Skeletal muscle tissue (tissue), 4 donors: ENCODE data around the gene TBC1D10A. TPM values are rescaled to one million over a fixed set of nuclear protein-coding genes. Genes with fewer than 3 reads are reported as not detected.

Source experiments
- H3K27ac ChIP-seq: one replicate; pipeline ENCODE4 v1.7.0; 2013; ENCODE audit warnings: mild to moderate bottlenecking, low read depth, low read length, inconsistent platforms
- H3K27me3 ChIP-seq, 3 donors: one replicate each; pipeline ENCODE4 v1.7.0; 2013; ENCODE audit warnings: low read length in 3 of 3; ENCODE audit not compliant: control insufficient read depth in 3 of 3, insufficient read depth in 3 of 3
- H3K36me3 ChIP-seq, 3 donors: one replicate each; pipeline ENCODE4 v1.7.0; 2013; ENCODE audit warnings: low read length in 3 of 3; ENCODE audit not compliant: control insufficient read depth in 3 of 3, insufficient read depth in 3 of 3
- H3K4me1 ChIP-seq, 3 donors: one replicate each; pipeline ENCODE4 v1.7.0; 2013; ENCODE audit warnings: low read length in 3 of 3, mild to moderate bottlenecking in 3 of 3; ENCODE audit not compliant: control insufficient read depth in 3 of 3, insufficient read depth in 3 of 3
- H3K4me3 ChIP-seq, 3 donors: one replicate each; pipeline ENCODE4 v1.7.0; 2013; ENCODE audit warnings: low read length in 3 of 3
- H3K9ac ChIP-seq, 3 donors: one replicate each; pipeline ENCODE4 v1.7.0; 2013; ENCODE audit warnings: low read length in 3 of 3, mild to moderate bottlenecking in 3 of 3, moderate library complexity in 2 of 3, low read depth in 1 of 3
- H3K9me3 ChIP-seq, 3 donors: one replicate each; pipeline ENCODE4 v1.7.0; 2013; ENCODE audit warnings: low read length in 3 of 3; ENCODE audit not compliant: control insufficient read depth in 3 of 3
- total RNA-seq: library from RNA; depleted of rRNA; stranded (reverse); fragments of >200 nt; gene quantifications from one replicate; pipeline ENCODE4 v1.2.3, GENCODE V29; 2014
- donor health status: Osteomylitis.

Gene TBC1D10A
- total RNA-seq, 1 donor from 2014 or later = 7.3 TPM

- Histone ChIP-seq H3K27me3 (peaks cover 4 to 15% (median 8%) of the 10 kb centered on the region in 3 donors), H3K9ac (no peak overlapping the region), H3K27ac (no peak overlapping the region), H3K36me3 (no peaks in the 10 kb centered on the region), H3K4me1 (peaks cover 0 to 4% (median 3%) of the 10 kb centered on the region in 3 donors), H3K4me3 (no peak overlapping the region), H3K9me3 (no peaks in the 10 kb centered on the region)
Measured at GRCh38 chr22:30272781-30273601, 53.8 kb downstream of the TBC1D10A start.

- Histone ChIP-seq H3K9me3 (no peaks in the 10 kb centered on the region), H3K4me1 (no peaks in the 10 kb centered on the region), H3K27me3 (peaks cover 4 to 14% (median 8%) of the 10 kb centered on the region in 3 donors), H3K9ac (no peak overlapping the region), H3K36me3 (no peaks in the 10 kb centered on the region), H3K4me3 (no peak overlapping the region), H3K27ac (no peak overlapping the region)
Measured at GRCh38 chr22:30270832-30271231, 55.9 kb downstream of the TBC1D10A start.

- H3K27me3 ChIP-seq = peaks cover 0 to 11% (median 9%) of the 10 kb centered on the region in 3 donors
- H3K4me1 ChIP-seq = peaks cover 0 to 8% (median 0%) of the 10 kb centered on the region in 3 donors
- H3K9ac ChIP-seq = no peak overlapping the region
- H3K9me3 ChIP-seq = no peaks in the 10 kb centered on the region
- H3K36me3 ChIP-seq = no peaks in the 10 kb centered on the region
- H3K27ac ChIP-seq = no peak overlapping the region
- no peak overlapping the region for H3K4me3 ChIP-seq
Measured at GRCh38 chr22:30268331-30268730, 58.4 kb downstream of the TBC1D10A start.

GRCh38 chr22:30267382-30268302 is 59.1 kb downstream of the TBC1D10A start:
- Histone ChIP-seq H3K4me3 (no peak overlapping the region), H3K4me1 (peaks cover 0 to 12% (median 2%) of the 10 kb centered on the region in 3 donors), H3K27me3 (peaks cover 0 to 12% (median 11%) of the 10 kb centered on the region in 3 donors), H3K36me3 (no peaks in the 10 kb centered on the region), H3K9ac (no peak overlapping the region), H3K27ac (peak overlapping the region; percentile 51), H3K9me3 (no peaks in the 10 kb centered on the region)

GRCh38 chr22:30266445-30267381 is 60.0 kb downstream of the TBC1D10A start, which contains the start of gene OSM:
Gene OSM (minus strand): TSS chr22:30266851. CDS start chr22:30266799, 52 bp downstream.
- peaks cover 0 to 14% (median 13%) of the 10 kb centered on the region in 3 donors for H3K27me3 ChIP-seq
- H3K9ac ChIP-seq = peak within 1 kb of the TSS in 2 of 3 donors; percentile 16 to 32
- H3K4me1 ChIP-seq = peaks cover 0 to 12% (median 2%) of the 10 kb centered on the region in 3 donors
- H3K4me3 ChIP-seq = peak within 1 kb of the TSS in 2 of 3 donors; percentile 23 to 40
- H3K27ac ChIP-seq = peak within 1 kb of the TSS; percentile 51
- H3K36me3 ChIP-seq = no peaks in the 10 kb centered on the region
- no peaks in the 10 kb centered on the region for H3K9me3 ChIP-seq

- Histone ChIP-seq H3K36me3 (no peaks in the 10 kb centered on the region), H3K9me3 (no peaks in the 10 kb centered on the region), H3K4me1 (peaks cover 0 to 12% (median 2%) of the 10 kb centered on the region in 3 donors), H3K4me3 (peak overlapping the region in 2 of 3 donors; percentile 23 to 40), H3K27ac (peak overlapping the region; percentile 51), H3K9ac (peak overlapping the region in 1 of 3 donors; percentile 23), H3K27me3 (peaks cover 0 to 18% (median 14%) of the 10 kb centered on the region in 3 donors)
Measured at GRCh38 chr22:30265823-30266444, 60.8 kb downstream of the TBC1D10A start.

GRCh38 chr22:30265131-30265720 is 61.5 kb downstream of the TBC1D10A start:
- Histone ChIP-seq H3K4me3 (no peak overlapping the region), H3K9me3 (no peaks in the 10 kb centered on the region), H3K4me1 (peaks cover 0 to 12% (median 2%) of the 10 kb centered on the region in 3 donors), H3K27ac (no peak overlapping the region), H3K36me3 (no peaks in the 10 kb centered on the region), H3K9ac (no peak overlapping the region), H3K27me3 (peaks cover 0 to 19% (median 14%) of the 10 kb centered on the region in 3 donors)

GRCh38 chr22:30263883-30264282 is 62.9 kb downstream of the TBC1D10A start:
- Histone ChIP-seq H3K4me1 (peaks cover 0 to 12% (median 2%) of the 10 kb centered on the region in 3 donors), H3K9ac (no peak overlapping the region), H3K4me3 (no peak overlapping the region), H3K9me3 (no peaks in the 10 kb centered on the region), H3K27ac (no peak overlapping the region), H3K27me3 (peaks cover 0 to 19% (median 14%) of the 10 kb centered on the region in 3 donors), H3K36me3 (no peaks in the 10 kb centered on the region)
